Inflammatory macrophage treated with lipopolysaccharide for 1 hour (primary cell): Measurements from ENCODE around the gene CMSS1.

ENCODE experiments used
- DNase-seq, 2 donors: peaks; one replicate each; pipeline ENCODE4 v3.0.0-alpha.2; 2020 to 2022

Gene CMSS1

GRCh38 chr3:99877031-99877579 lies 59.4 kb downstream of the CMSS1 start:
- DNase-seq: no peak

GRCh38 chr3:99878005-99878404 lies 60.3 kb downstream of the CMSS1 start:
- DNase-seq: peak; percentile 67 to 81

- no peak for DNase-seq
Measured at GRCh38 chr3:99879275-99879674, 61.6 kb downstream of the CMSS1 start.

GRCh38 chr3:99881121-99881524 lies 63.5 kb downstream of the CMSS1 start:
- DNase-seq: peak; percentile 41 to 69

- no peak for DNase-seq
Measured at GRCh38 chr3:99882436-99883137, 64.9 kb downstream of the CMSS1 start.

GRCh38 chr3:99883138-99883461 lies 65.4 kb downstream of the CMSS1 start:
- DNase-seq: no peak

GRCh38 chr3:99883693-99884092 lies 66.0 kb downstream of the CMSS1 start:
- DNase-seq: no peak

GRCh38 chr3:99884484-99884883 lies 66.8 kb downstream of the CMSS1 start:
- no peak for DNase-seq

- no peak for DNase-seq
Measured at GRCh38 chr3:99885085-99885484, 67.4 kb downstream of the CMSS1 start.

- no peak for DNase-seq
Measured at GRCh38 chr3:99885851-99886250, 68.2 kb downstream of the CMSS1 start.

GRCh38 chr3:99891610-99892285 lies 74.1 kb downstream of the CMSS1 start:
- DNase-seq: no peak

- DNase-seq: peak in 1 of 2 donors; percentile 11
Measured at GRCh38 chr3:99892332-99892731, 74.7 kb downstream of the CMSS1 start.

- DNase-seq: no peak
Measured at GRCh38 chr3:99895131-99895696, 77.6 kb downstream of the CMSS1 start.

- peak; percentile 82 to 92 for DNase-seq
Measured at GRCh38 chr3:99895703-99896441, 78.2 kb downstream of the CMSS1 start.

- DNase-seq: no peak
Measured at GRCh38 chr3:99896482-99896881, 78.8 kb downstream of the CMSS1 start.

- DNase-seq: no peak
Measured at GRCh38 chr3:99899603-99900002, 81.9 kb downstream of the CMSS1 start.

GRCh38 chr3:99900248-99900647 lies 82.6 kb downstream of the CMSS1 start:
- no peak for DNase-seq

GRCh38 chr3:99901200-99901926 lies 83.7 kb downstream of the CMSS1 start:
- DNase-seq: peak; percentile 94 to 99

GRCh38 chr3:99902091-99902490 lies 84.4 kb downstream of the CMSS1 start:
- DNase-seq: no peak

- DNase-seq: no peak
Measured at GRCh38 chr3:99903869-99904268, 86.2 kb downstream of the CMSS1 start.

- no peak for DNase-seq
Measured at GRCh38 chr3:99907959-99908544, 90.4 kb downstream of the CMSS1 start.
